ENCODE results near the gene ZBTB7C.

Gene ZBTB7C

GRCh38 chr18:48182779-48183178 lies 226.4 kb downstream of the ZBTB7C start:
- no peak for DNase-seq

GRCh38 chr18:48181857-48182256 lies 227.3 kb downstream of the ZBTB7C start:
- no peak for DNase-seq

GRCh38 chr18:48181087-48181823 lies 227.9 kb downstream of the ZBTB7C start:
- no peak for DNase-seq

- no peak for DNase-seq
Measured at GRCh38 chr18:48179666-48180065, 229.5 kb downstream of the ZBTB7C start.

- no peak for DNase-seq
Measured at GRCh38 chr18:48179001-48179400, 230.2 kb downstream of the ZBTB7C start.

- no peak for DNase-seq
Measured at GRCh38 chr18:48176909-48177308, 232.3 kb downstream of the ZBTB7C start.

GRCh38 chr18:48173557-48173956 lies 235.6 kb downstream of the ZBTB7C start:
- DNase-seq: no peak

GRCh38 chr18:48172226-48173006 lies 236.8 kb downstream of the ZBTB7C start:
- no peak for DNase-seq

GRCh38 chr18:48171490-48172188 lies 237.5 kb downstream of the ZBTB7C start:
- DNase-seq: no peak

GRCh38 chr18:48170651-48171050 lies 238.5 kb downstream of the ZBTB7C start:
- DNase-seq: no peak

- DNase-seq: no peak
Measured at GRCh38 chr18:48168861-48169260, 240.3 kb downstream of the ZBTB7C start.

- DNase-seq: no peak
Measured at GRCh38 chr18:48167897-48168253, 241.3 kb downstream of the ZBTB7C start.

GRCh38 chr18:48166336-48166875 lies 242.8 kb downstream of the ZBTB7C start:
- no peak for DNase-seq

- no peak for DNase-seq
Measured at GRCh38 chr18:48165111-48165866, 243.9 kb downstream of the ZBTB7C start.

- no peak for DNase-seq
Measured at GRCh38 chr18:48164701-48165100, 244.5 kb downstream of the ZBTB7C start.

- DNase-seq: no peak
Measured at GRCh38 chr18:48164116-48164515, 245.1 kb downstream of the ZBTB7C start.

GRCh38 chr18:48163738-48164115 lies 245.5 kb downstream of the ZBTB7C start:
- DNase-seq: no peak

GRCh38 chr18:48162956-48163737 lies 246.0 kb downstream of the ZBTB7C start:
- DNase-seq: no peak

- no peak for DNase-seq
Measured at GRCh38 chr18:48161911-48162698, 247.1 kb downstream of the ZBTB7C start.

- peak; percentile 50 to 63 for DNase-seq
Measured at GRCh38 chr18:48161191-48161910, 247.8 kb downstream of the ZBTB7C start.
